ENCODE measurements around the gene SMC6. TPM values are rescaled to one million over a fixed set of nuclear protein-coding genes. Genes with fewer than 3 reads are reported as not detected.

The SMC6 gene
- polyA plus RNA-seq, 1 of the 3 experiments (the other 2 are of a cell fraction): 6.5 TPM

- H3K4me2 ChIP-seq: no peak overlapping the region
- H3K27me3 ChIP-seq (ENCODE audit: insufficient read depth): no peaks in the 10 kb centered on the region
- no peak overlapping the region for H2AFZ ChIP-seq (ENCODE audit: low read depth)
- CTCF ChIA-PET: interaction anchor here (0.7 to 1.2 kb wide), 4 partner anchors 8 to 123 kb away, joined by 3 read pairs; no protein-coding TSS in a partner anchor
- no peak overlapping the region for H3K27ac ChIP-seq (ENCODE audit: low read depth in 2 of 2, low read length in 1 of 2)
- H3K4me3 ChIP-seq (ENCODE audit: low read depth in 2 of 2, low read length in 1 of 2): no peak overlapping the region
- TF ChIP-seq RXRA (IDR thresholded peaks at IDR 0.05; ENCODE audit: borderline replicate concordance, low read depth): no peak
- no peak for TF ChIP-seq GABPA (IDR thresholded peaks at IDR 0.05; ENCODE audit: low read depth)
- TF ChIP-seq ELF1 (IDR thresholded peaks at IDR 0.05): no peak
- TF ChIP-seq MAX (IDR thresholded peaks at IDR 0.05; ENCODE audit: low read depth): no peak
- POLR2A ChIA-PET: no interaction called here
- no peaks in the 10 kb centered on the region for H3K9me3 ChIP-seq
- H4K20me1 ChIP-seq (ENCODE audit: insufficient read depth): no peaks in the 10 kb centered on the region
- H3K79me2 ChIP-seq (ENCODE audit: insufficient read depth): no peaks in the 10 kb centered on the region
- peaks cover 4 to 9% of the 10 kb centered on the region in 2 experiments; a peak in 1 of 4 replicates for H3K4me1 ChIP-seq (ENCODE audit: control insufficient read depth in 1 of 2, insufficient read depth in 2 of 2, low read depth in 1 of 2, low read length in 1 of 2)
- H3K9ac ChIP-seq: no peak overlapping the region
- H3K9me2 ChIP-seq: no peaks in the 10 kb centered on the region
- WGBS (ENCODE audit: low lambda C conversion rate): 88% methylated on average over 6 of the region's 6 CpGs
- no peaks in the 10 kb centered on the region for H3K36me3 ChIP-seq (replicated peaks in 1 of 2; ENCODE audit: control insufficient read depth in 1 of 2, insufficient read depth in 2 of 2, low read length in 1 of 2)
- H3F3A ChIP-seq (replicated peaks; ENCODE audit: insufficient read depth): no peaks in the 10 kb centered on the region
- DNase-seq: no peak
Observed at GRCh38 chr2:17793803-17794354, 40.3 kb upstream of the SMC6 start.

- no peaks in the 10 kb centered on the region for H3F3A ChIP-seq (replicated peaks; ENCODE audit: insufficient read depth)
- no peaks in the 10 kb centered on the region for H3K9me2 ChIP-seq
- no peak for TF ChIP-seq USF1 (IDR thresholded peaks at IDR 0.05; ENCODE audit: borderline replicate concordance, low read depth)
- no peak for TF ChIP-seq RFX5 (IDR thresholded peaks at IDR 0.05; ENCODE audit: low read length)
- TF ChIP-seq CTCF (IDR thresholded peaks at IDR 0.05): no peak
- TF ChIP-seq JUND (IDR thresholded peaks at IDR 0.05): no peak
- TF ChIP-seq MAX (IDR thresholded peaks at IDR 0.05; ENCODE audit: low read depth): no peak
- no peak for TF ChIP-seq USF2 (IDR thresholded peaks at IDR 0.05; ENCODE audit: borderline replicate concordance, low read depth, low read length)
- no peak for TF ChIP-seq NRF1 (IDR thresholded peaks at IDR 0.05; ENCODE audit: low read depth, low read length)
- no peak for TF ChIP-seq GABPA (IDR thresholded peaks at IDR 0.05; ENCODE audit: low read depth)
- no peak for TF ChIP-seq PBX3 (IDR thresholded peaks at IDR 0.05)
- no peak for TF ChIP-seq YY1 (IDR thresholded peaks at IDR 0.05; ENCODE audit: low read depth)
- TF ChIP-seq RAD21 (IDR thresholded peaks at IDR 0.05; ENCODE audit: low read length): no peak
- TF ChIP-seq TEAD4 (IDR thresholded peaks at IDR 0.05; ENCODE audit: borderline replicate concordance, insufficient read depth): no peak
- TF ChIP-seq MXI1 (IDR thresholded peaks at IDR 0.05; ENCODE audit: low read depth, low read length): no peak
- TF ChIP-seq SMC3 (IDR thresholded peaks at IDR 0.05; ENCODE audit: low read depth, low read length): no peak
- no peak for TF ChIP-seq POLR2AphosphoS5 (IDR thresholded peaks at IDR 0.05; ENCODE audit: low read depth, low read length)
- no peak for TF ChIP-seq FOSL2 (IDR thresholded peaks at IDR 0.05; ENCODE audit: borderline replicate concordance, low read depth)
- no peak for TF ChIP-seq TAF1 (IDR thresholded peaks at IDR 0.05; ENCODE audit: borderline replicate concordance, low read depth, low read length)
- TF ChIP-seq ELF1 (IDR thresholded peaks at IDR 0.05): no peak
- H2AFZ ChIP-seq (ENCODE audit: low read depth): no peak overlapping the region
- H3K4me1 ChIP-seq (ENCODE audit: control insufficient read depth in 1 of 2, insufficient read depth in 2 of 2, low read depth in 1 of 2, low read length in 1 of 2): peaks cover 4 to 14% of the 10 kb centered on the region in 2 experiments; a peak in 2 of 4 replicates
- H3K9ac ChIP-seq: no peak overlapping the region
- no peaks in the 10 kb centered on the region for H3K27me3 ChIP-seq (ENCODE audit: insufficient read depth)
- no peak overlapping the region for H3K27ac ChIP-seq (ENCODE audit: low read depth in 2 of 2, low read length in 1 of 2)
- H3K36me3 ChIP-seq (replicated peaks in 1 of 2; ENCODE audit: control insufficient read depth in 1 of 2, insufficient read depth in 2 of 2, low read length in 1 of 2): no peaks in the 10 kb centered on the region
- ChIA-PET CTCF (interaction anchor here (0.6 to 0.7 kb wide), 2 partner anchors 122 to 1005 kb away, joined by 3 read pairs; no protein-coding TSS in a partner anchor), POLR2A (no interaction called here)
- H3K4me3 ChIP-seq (ENCODE audit: low read depth in 2 of 2, low read length in 1 of 2): no peak overlapping the region
- WGBS (ENCODE audit: low lambda C conversion rate): 56% methylated on average over 4 of the region's 4 CpGs
- H4K20me1 ChIP-seq (ENCODE audit: insufficient read depth): no peaks in the 10 kb centered on the region
- H3K9me3 ChIP-seq: no peaks in the 10 kb centered on the region
- H3K79me2 ChIP-seq (ENCODE audit: insufficient read depth): no peaks in the 10 kb centered on the region
- H3K4me2 ChIP-seq: no peak overlapping the region
- no peak for DNase-seq
Observed at GRCh38 chr2:17793296-17793695, 39.7 kb upstream of the SMC6 start.
